SHP77 treated with DMSO at 0.1 percent for 48 hours (cell line): Measurements from ENCODE around the gene NDE1.

Source experiments
- DNase-seq: peaks from one replicate; lab custom pipeline; 2025; lab: John Stamatoyannopoulos, UW

NDE1 gene

GRCh38 chr16:15770107-15770506 lies 120.1 kb downstream of the NDE1 start:
- DNase-seq: no peak

DNA sequence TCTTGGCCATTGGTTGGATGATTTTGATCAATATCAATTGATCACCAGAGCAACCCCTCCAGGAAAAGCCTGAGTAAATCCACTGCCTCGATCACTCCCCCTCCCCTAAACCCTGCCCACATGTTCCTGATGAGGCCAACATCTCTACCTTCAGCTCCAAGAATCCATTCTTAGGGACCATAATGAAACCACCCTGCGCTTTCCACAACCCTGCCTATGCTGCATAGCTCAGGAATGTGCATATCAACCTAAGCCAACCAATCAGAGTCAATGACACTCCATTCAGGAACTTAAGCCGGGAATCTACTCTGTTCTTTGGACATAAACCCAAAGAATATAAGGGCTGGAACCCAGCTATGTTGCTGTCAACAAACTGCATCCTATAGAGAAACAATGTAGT lies 120.5 kb downstream of the NDE1 start:
- no peak for DNase-seq

GRCh38 chr16:15771694-15772093 lies 121.6 kb downstream of the NDE1 start:
- no peak for DNase-seq

DNA sequence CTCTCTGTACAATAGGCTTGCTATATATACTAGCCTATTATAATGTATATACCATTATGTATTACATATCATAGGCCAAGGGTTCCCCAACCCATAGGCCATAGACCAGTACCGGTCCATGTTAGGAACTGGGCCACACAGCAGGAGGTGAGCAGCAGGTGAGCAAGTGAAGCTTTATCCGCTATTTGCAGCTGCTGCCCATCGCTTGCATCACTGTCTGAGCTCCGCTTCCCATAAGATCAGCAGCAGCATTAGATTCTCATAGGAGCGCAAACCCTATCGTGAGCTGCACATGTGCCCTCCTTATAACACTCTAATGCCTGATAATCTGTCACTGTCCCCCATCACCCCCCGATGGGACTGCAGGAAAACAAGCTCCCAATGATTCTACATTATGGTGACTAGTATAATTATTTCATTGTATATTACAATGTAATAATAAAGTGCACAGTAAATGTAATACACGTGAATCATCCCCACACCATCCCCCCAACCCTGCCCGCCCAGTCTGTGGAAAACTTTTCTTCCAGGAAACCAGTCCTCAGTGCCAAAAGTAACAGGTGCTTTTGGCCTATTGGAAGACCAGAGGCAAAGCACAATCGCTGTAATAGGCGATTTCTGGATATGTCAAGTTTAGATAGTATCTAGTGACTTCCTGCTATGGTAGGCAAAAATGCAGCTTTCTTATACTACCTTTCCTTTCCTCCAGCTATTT lies 122.7 kb downstream of the NDE1 start:
- DNase-seq: no peak

DNA sequence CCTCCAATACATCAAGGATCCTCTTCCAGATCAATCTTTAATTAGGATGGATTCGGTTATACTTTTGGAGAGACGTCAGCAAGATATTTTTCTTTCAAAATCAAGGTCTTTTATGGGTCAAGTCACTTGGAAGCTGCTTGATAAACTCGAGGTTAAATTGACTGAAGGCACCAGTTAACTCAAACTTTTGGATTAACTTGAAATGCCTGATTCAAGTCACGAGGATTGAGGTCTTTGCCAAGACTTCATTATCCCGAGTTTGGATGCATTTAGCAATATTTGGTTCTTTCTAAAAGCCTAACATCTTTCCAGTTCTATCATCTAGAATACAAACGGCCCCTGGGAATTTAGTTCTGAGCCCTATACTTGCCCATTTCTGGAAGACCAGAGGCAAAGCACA lies 123.9 kb downstream of the NDE1 start:
- no peak for DNase-seq

GRCh38 chr16:15775209-15775608 lies 125.2 kb downstream of the NDE1 start:
- no peak for DNase-seq

DNA sequence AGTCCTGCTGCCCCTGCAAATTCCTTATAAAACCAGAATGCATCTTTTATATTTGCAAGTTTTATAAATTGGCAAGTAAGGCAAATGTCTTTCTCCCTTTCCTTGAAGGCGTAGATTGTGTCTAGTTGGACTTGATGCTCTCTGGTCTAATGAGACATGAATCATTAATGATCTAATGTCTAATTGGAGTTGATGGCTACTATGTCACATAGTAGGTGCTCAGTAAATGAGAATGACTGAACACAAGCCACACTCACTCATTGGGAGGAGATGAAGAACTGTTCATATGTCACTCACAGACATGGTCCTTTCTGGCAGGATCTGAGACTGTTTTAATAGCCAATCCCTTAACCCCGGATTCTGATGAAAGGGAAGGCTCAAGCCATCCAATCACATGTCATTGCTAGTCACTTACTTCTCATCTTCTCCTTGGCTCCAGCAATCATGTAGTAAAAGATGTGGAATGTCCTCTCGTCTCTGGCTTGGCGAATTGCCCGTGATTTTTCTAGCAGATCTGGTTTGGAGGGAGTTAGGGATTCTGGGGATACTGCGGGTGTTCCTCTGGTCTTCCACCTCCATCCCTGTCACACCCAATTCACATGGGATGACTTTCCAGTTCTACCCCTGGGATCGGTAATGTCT lies 125.7 kb downstream of the NDE1 start:
- DNase-seq: no peak
